Neuronal stem cell (in vitro differentiated cells): ENCODE data around the gene LSR.
A peak's percentile ranks its signal among the peaks of the same experiment; 100 is the strongest.

Experiments used
- DNase-seq: peaks from one replicate; pipeline ENCODE4 v3.0.0-alpha.2; 2013; ENCODE audit warnings: low spot score
- H2AFZ ChIP-seq: one replicate; pipeline ENCODE4 v1.6.1; 2013; ENCODE audit warnings: mild to moderate bottlenecking, low read length, inconsistent platforms
- H2AK5ac ChIP-seq: 2 replicates; pipeline ENCODE4 v1.6.1; 2013; ENCODE audit warnings: low read depth, mild to moderate bottlenecking, inconsistent platforms, low read length, moderate library complexity, mixed read lengths
- H2BK120ac ChIP-seq: 2 replicates; pipeline ENCODE4 v1.6.1; 2013; ENCODE audit warnings: low read depth, mild to moderate bottlenecking, inconsistent platforms, low read length, moderate library complexity, mixed read lengths
- H2BK12ac ChIP-seq: one replicate; pipeline ENCODE4 v1.6.1; 2013; ENCODE audit warnings: low read length, inconsistent platforms
- H2BK15ac ChIP-seq: 2 replicates; pipeline ENCODE4 v1.6.1; 2013; ENCODE audit warnings: mild to moderate bottlenecking, low read length, inconsistent platforms, mixed read lengths
- H2BK5ac ChIP-seq: one replicate; pipeline ENCODE4 v1.6.1; 2013; ENCODE audit warnings: inconsistent platforms, mild to moderate bottlenecking, low read length, moderate library complexity
- H3K14ac ChIP-seq: one replicate; pipeline ENCODE4 v1.6.1; 2013; ENCODE audit warnings: low read length, inconsistent platforms
- H3K18ac ChIP-seq: 2 replicates; pipeline ENCODE4 v1.6.1; 2013; ENCODE audit warnings: low read length, inconsistent platforms
- H3K23ac ChIP-seq: 2 replicates; pipeline ENCODE4 v1.6.1; 2013; ENCODE audit warnings: low read depth, mild to moderate bottlenecking, mixed read lengths, low read length, inconsistent platforms; ENCODE audit not compliant: poor library complexity
- H3K27ac ChIP-seq: replicated peaks from 3 replicates; pipeline ENCODE4 v1.5.1; 2013; ENCODE audit warnings: low read length, inconsistent platforms
- H3K27me3 ChIP-seq, 3 experiments: 2 replicates each; pipeline ENCODE4 v1.6.1; 2013; ENCODE audit warnings: low read length in 3 of 3, mild to moderate bottlenecking in 2 of 3, inconsistent platforms in 1 of 3, low read depth in 1 of 3, mixed read lengths in 1 of 3, moderate library complexity in 1 of 3; ENCODE audit not compliant: control insufficient read depth in 3 of 3, insufficient read depth in 3 of 3
- H3K36me3 ChIP-seq, 2 donors: replicated peaks in 1 of 2; 2 replicates each; pipeline ENCODE4 v1.6.1; 2013; ENCODE audit warnings: low read length in 2 of 2; ENCODE audit not compliant: control insufficient read depth in 2 of 2, insufficient read depth in 2 of 2
- H3K4ac ChIP-seq: 2 replicates; pipeline ENCODE4 v1.6.1; 2013; ENCODE audit warnings: inconsistent platforms, mild to moderate bottlenecking, low read length, moderate library complexity
- H3K4me1 ChIP-seq, 2 donors: 1 replicate in 1 of 2; 2 replicates in 1 of 2; pipeline ENCODE4 v1.6.1; 2013; ENCODE audit warnings: low read length in 2 of 2, low read depth in 1 of 2; ENCODE audit not compliant: control insufficient read depth in 2 of 2, insufficient read depth in 1 of 2
- H3K4me2 ChIP-seq: one replicate; pipeline ENCODE4 v1.6.1; 2013; ENCODE audit warnings: mild to moderate bottlenecking, low read length, inconsistent platforms; ENCODE audit not compliant: insufficient read depth, poor library complexity, severe bottlenecking
- H3K4me3 ChIP-seq, 2 donors: 2 replicates each; pipeline ENCODE4 v1.5.1; 2013; ENCODE audit warnings: low read length in 2 of 2, mild to moderate bottlenecking in 2 of 2, inconsistent platforms in 1 of 2, moderate library complexity in 1 of 2
- H3K79me1 ChIP-seq: one replicate; pipeline ENCODE4 v1.6.1; 2013; ENCODE audit warnings: low read depth, mild to moderate bottlenecking, inconsistent platforms, low read length, moderate library complexity
- H3K9ac ChIP-seq: one replicate; pipeline ENCODE4 v1.6.1; 2013; ENCODE audit warnings: mild to moderate bottlenecking, low read depth, low read length, inconsistent platforms; ENCODE audit not compliant: poor library complexity
- H3K9me3 ChIP-seq, 2 donors: replicated peaks in 1 of 2; 2 replicates each; pipeline versions ENCODE3 to v1.6.1; 2013; ENCODE audit warnings: low read length in 2 of 2, mild to moderate bottlenecking in 2 of 2, inconsistent platforms in 1 of 2, low read depth in 1 of 2, mixed read lengths in 1 of 2, moderate library complexity in 1 of 2; ENCODE audit not compliant: control insufficient read depth in 2 of 2, insufficient read depth in 1 of 2
- H4K8ac ChIP-seq: one replicate; pipeline ENCODE4 v1.6.1; 2013; ENCODE audit warnings: low read depth, mild to moderate bottlenecking, inconsistent platforms, low read length, moderate library complexity
- H4K91ac ChIP-seq: one replicate; pipeline ENCODE4 v1.6.1; 2013; ENCODE audit warnings: low read length, low read depth, mild to moderate bottlenecking, inconsistent platforms; ENCODE audit not compliant: poor library complexity
- WGBS, 2 donors: extraction: QIAGEN DNeasy Blood & Tissue Kit; methylation state at CpG; one replicate each; pipeline ENCODE4 v1.1.7; 2013; ENCODE audit warnings: missing lambda C conversion rate in 2 of 2, mixed read lengths in 1 of 2; ENCODE audit not compliant: insufficient read length in 2 of 2, insufficient replicate concordance in 1 of 2; ENCODE audit errors: extremely low coverage in 2 of 2; 5-methylcytosine and 5-hydroxymethylcytosine counted together

The LSR gene

DNA sequence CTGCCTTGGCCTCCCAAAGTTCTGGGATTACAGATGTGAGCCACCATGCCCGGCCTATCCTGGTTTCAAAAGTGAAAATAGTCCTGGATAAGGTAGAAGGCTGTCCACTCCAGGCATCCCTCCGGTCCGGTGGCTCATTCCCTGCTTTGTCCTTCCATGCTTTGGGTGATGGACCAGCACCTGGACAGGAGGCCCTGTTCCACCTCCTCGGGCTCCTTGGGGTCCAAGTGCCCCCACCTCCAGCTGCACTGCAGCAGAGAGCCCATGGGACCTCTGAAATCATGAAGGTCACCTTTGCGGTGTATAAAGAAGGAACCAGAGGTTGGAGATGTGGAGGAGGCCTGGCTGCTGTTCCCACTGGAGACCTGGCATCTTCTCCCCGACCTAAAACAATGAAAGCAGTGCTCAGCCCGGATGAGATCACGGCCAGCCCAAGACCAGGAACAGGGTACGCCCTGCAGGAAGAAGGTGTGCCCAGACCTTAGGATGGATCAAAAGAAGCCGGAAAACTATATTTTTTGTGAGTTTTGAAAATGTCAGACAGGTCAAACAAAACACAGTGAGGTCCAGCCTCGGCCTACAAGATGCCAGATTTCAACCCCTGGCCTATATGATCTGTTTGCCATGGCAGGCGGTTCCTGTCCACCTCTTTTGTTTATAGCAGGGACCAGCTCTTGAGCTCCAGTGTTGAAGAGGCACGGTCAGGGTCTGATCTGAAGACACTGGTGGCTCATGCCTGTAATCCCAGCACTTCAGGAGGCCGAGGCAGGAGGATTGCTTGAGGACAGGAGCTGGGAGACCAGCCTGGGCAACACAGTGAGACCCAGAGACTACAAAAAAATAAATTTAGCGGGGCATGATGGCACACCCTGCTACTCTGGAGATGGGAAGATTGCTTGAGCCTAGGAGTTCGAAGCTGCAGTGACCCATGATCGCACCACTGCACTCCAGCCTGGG is 5.8 kb downstream of the LSR start:
- no peak overlapping the region for H3K23ac ChIP-seq
- no peak overlapping the region for H3K9ac ChIP-seq
- no peak overlapping the region for H2AK5ac ChIP-seq
- DNase-seq = no peak
- H4K91ac ChIP-seq = no peak overlapping the region
- no peak overlapping the region for H4K8ac ChIP-seq
- no peak overlapping the region for H3K27ac ChIP-seq
- H3K4ac ChIP-seq = no peak overlapping the region
- no peak overlapping the region for H2AFZ ChIP-seq
- no peak overlapping the region for H3K18ac ChIP-seq
- H3K4me2 ChIP-seq = no peak overlapping the region
- peaks cover 32 to 37% of the 10 kb centered on the region in 2 donors for H3K36me3 ChIP-seq
- no peak overlapping the region for H2BK12ac ChIP-seq
- no peak overlapping the region for H2BK120ac ChIP-seq
- no peak overlapping the region for H2BK5ac ChIP-seq
- peaks cover 0 to 5% (median 0%) of the 10 kb centered on the region in 3 experiments for H3K27me3 ChIP-seq
- no peak overlapping the region for H2BK15ac ChIP-seq
- H3K79me1 ChIP-seq = peaks cover 14% of the 10 kb centered on the region
- no peak overlapping the region for H3K4me3 ChIP-seq
- peaks cover 13 to 14% of the 10 kb centered on the region in 2 donors for H3K4me1 ChIP-seq
- no peak overlapping the region for H3K14ac ChIP-seq
- H3K9me3 ChIP-seq = no peaks in the 10 kb centered on the region
- no CpG with 5 or more reads among the region's 17 CpGs for WGBS, 2 donors

DNA sequence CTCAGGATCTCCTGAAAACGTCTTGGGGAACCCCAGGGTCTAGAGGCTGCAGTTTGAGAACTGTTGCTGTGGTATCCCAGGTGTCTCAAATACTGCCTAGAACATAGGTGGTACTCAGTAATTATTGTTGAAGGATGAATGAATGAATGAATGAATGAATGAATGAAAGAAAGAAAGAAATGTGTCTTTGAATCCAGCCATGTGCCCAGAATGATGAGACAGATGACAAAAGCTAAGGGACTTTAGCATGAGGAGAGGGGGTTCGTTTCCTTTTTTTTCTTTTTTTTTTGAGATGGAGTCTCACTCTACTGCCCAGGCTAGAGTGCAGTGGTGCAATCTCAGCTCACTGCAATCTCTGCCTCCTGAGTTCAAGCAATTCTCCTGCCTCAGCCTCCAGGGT is 7.8 kb downstream of the LSR start:
- H3K4ac ChIP-seq = no peak overlapping the region
- no peak overlapping the region for H3K4me2 ChIP-seq
- H2BK15ac ChIP-seq = no peak overlapping the region
- H2AFZ ChIP-seq = no peak overlapping the region
- H3K27me3 ChIP-seq = no peaks in the 10 kb centered on the region
- no peak overlapping the region for H4K91ac ChIP-seq
- no peak overlapping the region for H3K18ac ChIP-seq
- no peak overlapping the region for H2BK5ac ChIP-seq
- no peak overlapping the region for H4K8ac ChIP-seq
- DNase-seq = no peak
- WGBS, 2 donors = no CpG with 5 or more reads among the region's 2 CpGs
- H2AK5ac ChIP-seq = no peak overlapping the region
- peaks cover 7 to 13% of the 10 kb centered on the region in 2 donors for H3K4me1 ChIP-seq
- no peak overlapping the region for H3K4me3 ChIP-seq
- no peaks in the 10 kb centered on the region for H3K9me3 ChIP-seq
- no peak overlapping the region for H3K27ac ChIP-seq
- no peak overlapping the region for H3K9ac ChIP-seq
- H3K79me1 ChIP-seq = peaks cover 13% of the 10 kb centered on the region
- no peak overlapping the region for H3K23ac ChIP-seq
- H3K14ac ChIP-seq = no peak overlapping the region
- peaks cover 16 to 35% of the 10 kb centered on the region in 2 donors for H3K36me3 ChIP-seq
- H2BK12ac ChIP-seq = no peak overlapping the region
- no peak overlapping the region for H2BK120ac ChIP-seq

DNA sequence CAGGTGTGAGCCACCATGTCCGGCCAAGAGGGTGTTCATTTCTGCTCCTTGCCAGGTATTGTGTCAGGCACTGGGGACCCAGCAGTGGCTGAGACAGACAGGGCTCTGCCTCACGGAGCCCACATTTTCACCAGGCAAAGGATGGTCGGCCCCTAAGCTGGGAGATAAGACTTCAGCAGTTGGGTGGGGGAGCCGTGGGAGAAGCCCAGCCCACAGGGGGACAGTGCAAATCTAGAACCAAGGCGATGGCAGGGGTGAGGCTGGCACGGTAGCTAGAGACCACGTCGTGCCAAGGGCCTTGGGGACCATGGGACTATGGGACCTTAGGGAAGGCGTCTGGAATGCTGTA is 8.3 kb downstream of the LSR start:
- H3K4me2 ChIP-seq = no peak overlapping the region
- no peak overlapping the region for H4K8ac ChIP-seq
- no peak for DNase-seq
- H3K23ac ChIP-seq = peak overlapping the region; percentile 80
- no peak overlapping the region for H3K4me3 ChIP-seq
- no CpG with 5 or more reads among the region's 9 CpGs for WGBS, 2 donors
- peak overlapping the region; percentile 47 for H3K14ac ChIP-seq
- no peak overlapping the region for H2AFZ ChIP-seq
- no peak overlapping the region for H2BK5ac ChIP-seq
- peak overlapping the region; percentile 16 for H2BK12ac ChIP-seq
- H3K79me1 ChIP-seq = peaks cover 18% of the 10 kb centered on the region
- H2AK5ac ChIP-seq = no peak overlapping the region
- H3K4me1 ChIP-seq = peaks cover 7 to 13% of the 10 kb centered on the region in 2 donors
- H3K27ac ChIP-seq = no peak overlapping the region
- H3K27me3 ChIP-seq = no peaks in the 10 kb centered on the region
- H4K91ac ChIP-seq = no peak overlapping the region
- H3K9me3 ChIP-seq = no peaks in the 10 kb centered on the region
- H3K36me3 ChIP-seq = peaks cover 15 to 37% of the 10 kb centered on the region in 2 donors
- H3K4ac ChIP-seq = no peak overlapping the region
- no peak overlapping the region for H2BK15ac ChIP-seq
- no peak overlapping the region for H3K18ac ChIP-seq
- H2BK120ac ChIP-seq = no peak overlapping the region
- no peak overlapping the region for H3K9ac ChIP-seq

DNA sequence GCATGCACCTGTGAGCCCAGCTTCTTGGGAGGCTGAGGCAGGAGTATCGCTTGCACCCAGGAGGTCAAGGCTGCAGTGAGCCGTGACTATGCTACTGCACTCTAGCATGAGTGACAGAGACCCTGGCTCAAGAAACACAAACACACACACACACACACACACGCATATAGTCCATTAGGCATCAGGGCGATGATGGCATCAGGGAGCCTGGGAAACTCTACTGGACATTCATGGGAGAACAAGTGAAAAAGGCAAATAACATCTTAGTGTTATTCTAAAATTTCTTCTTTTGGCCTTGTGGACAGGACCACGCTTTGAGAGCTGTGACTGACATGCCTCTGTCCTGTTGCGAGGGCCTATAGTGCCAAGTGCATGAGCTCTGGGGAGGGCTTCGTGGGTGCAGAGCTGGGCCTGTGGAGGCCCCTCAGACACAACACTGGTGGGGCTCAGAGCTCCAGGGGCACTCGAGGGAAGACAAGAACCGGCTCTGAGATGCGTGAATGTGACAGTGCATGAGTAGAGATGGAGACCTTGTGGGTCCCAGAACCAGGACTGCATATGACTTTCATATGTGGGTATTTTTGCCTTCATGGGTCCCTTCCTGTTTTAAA is 12.0 kb downstream of the LSR start:
- no peak overlapping the region for H3K27ac ChIP-seq
- no peak for DNase-seq
- H3K36me3 ChIP-seq = peaks cover 27 to 32% of the 10 kb centered on the region in 2 donors
- H3K9me3 ChIP-seq = no peaks in the 10 kb centered on the region
- H3K23ac ChIP-seq = no peak overlapping the region
- H2AK5ac ChIP-seq = no peak overlapping the region
- H4K8ac ChIP-seq = no peak overlapping the region
- no peak overlapping the region for H3K9ac ChIP-seq
- H2BK5ac ChIP-seq = peak overlapping the region; percentile 58
- H3K4ac ChIP-seq = no peak overlapping the region
- no peak overlapping the region for H3K14ac ChIP-seq
- H3K4me3 ChIP-seq = no peak overlapping the region
- no peak overlapping the region for H3K4me2 ChIP-seq
- no peaks in the 10 kb centered on the region for H3K27me3 ChIP-seq
- peaks cover 22% of the 10 kb centered on the region for H3K79me1 ChIP-seq
- no peak overlapping the region for H3K18ac ChIP-seq
- H4K91ac ChIP-seq = no peak overlapping the region
- H2BK120ac ChIP-seq = no peak overlapping the region
- H2BK12ac ChIP-seq = no peak overlapping the region
- H2AFZ ChIP-seq = no peak overlapping the region
- no CpG with 5 or more reads among the region's 10 CpGs for WGBS, 2 donors
- H3K4me1 ChIP-seq = peaks cover 7 to 13% of the 10 kb centered on the region in 2 donors
- no peak overlapping the region for H2BK15ac ChIP-seq
